Stimulated activated CD8-positive, alpha-beta memory T cell treated with anti-CD3 and anti-CD28 coated beads, Interleukin-4, amount 100 ng/mL, for 24 hours (primary cell): Measurements from ENCODE around the gene ZNF324.
"Not testable (repeated sequence)": the region's sequence is repeated elsewhere in the genome, so short reads cannot be mapped to it uniquely, and the experiment has no call there.

ENCODE experiments used
- DNase-seq: peaks from one replicate; pipeline ENCODE4 v3.0.0-alpha.2; 2020; ENCODE audit warnings: low read depth

Gene ZNF324

GRCh38 chr19:58471736-58472135 lies 4.9 kb downstream of the ZNF324 start:
- no peak for DNase-seq

GRCh38 chr19:58473775-58474174 lies 6.9 kb downstream of the ZNF324 start:
- DNase-seq: no peak

GRCh38 chr19:58474291-58474996 lies 7.6 kb downstream of the ZNF324 start:
- no peak for DNase-seq

GRCh38 chr19:58474997-58475713 lies 8.3 kb downstream of the ZNF324 start:
- no peak for DNase-seq

- DNase-seq: peak; percentile 90
Measured at GRCh38 chr19:58475714-58476497, 9.0 kb downstream of the ZNF324 start, which contains the start of gene ZNF446. TSS of gene ZNF446 (plus strand) at chr19:58476352. CDS start at chr19:58477219, 867 bp downstream.

GRCh38 chr19:58476498-58477015 lies 9.7 kb downstream of the ZNF324 start:
- DNase-seq: no peak

- DNase-seq: no peak
Measured at GRCh38 chr19:58477130-58477529, 10.2 kb downstream of the ZNF324 start.

GRCh38 chr19:58477871-58478270 lies 11.0 kb downstream of the ZNF324 start:
- no peak for DNase-seq

- DNase-seq: no peak
Measured at GRCh38 chr19:58479303-58479702, 12.4 kb downstream of the ZNF324 start.

- no peak for DNase-seq
Measured at GRCh38 chr19:58479736-58480480, 13.0 kb downstream of the ZNF324 start.

- DNase-seq: no peak
Measured at GRCh38 chr19:58480481-58480830, 13.6 kb downstream of the ZNF324 start.

- DNase-seq: no peak
Measured at GRCh38 chr19:58480831-58481230, 14.0 kb downstream of the ZNF324 start.

GRCh38 chr19:58482372-58482771 lies 15.5 kb downstream of the ZNF324 start:
- no peak for DNase-seq

GRCh38 chr19:58483776-58484175 lies 16.9 kb downstream of the ZNF324 start:
- DNase-seq: no peak

GRCh38 chr19:58484349-58484748 lies 17.5 kb downstream of the ZNF324 start:
- not testable (repeated sequence) for DNase-seq

- DNase-seq: no peak
Measured at GRCh38 chr19:58491393-58491792, 24.5 kb downstream of the ZNF324 start.

- no peak for DNase-seq
Measured at GRCh38 chr19:58492265-58492664, 25.4 kb downstream of the ZNF324 start.

- no peak for DNase-seq
Measured at GRCh38 chr19:58497634-58498170, 30.8 kb downstream of the ZNF324 start.

GRCh38 chr19:58498316-58499020 lies 31.6 kb downstream of the ZNF324 start:
- no peak for DNase-seq

GRCh38 chr19:58499021-58499927 lies 32.4 kb downstream of the ZNF324 start:
- DNase-seq: peak; percentile 99
